ENCODE data around the gene SCGB1C1. TPM values are rescaled to one million over a fixed set of nuclear protein-coding genes. Genes with fewer than 3 reads are reported as not detected.

SCGB1C1 gene
- total RNA-seq, 1 experiment from 2014 or later: not detected

DNA sequence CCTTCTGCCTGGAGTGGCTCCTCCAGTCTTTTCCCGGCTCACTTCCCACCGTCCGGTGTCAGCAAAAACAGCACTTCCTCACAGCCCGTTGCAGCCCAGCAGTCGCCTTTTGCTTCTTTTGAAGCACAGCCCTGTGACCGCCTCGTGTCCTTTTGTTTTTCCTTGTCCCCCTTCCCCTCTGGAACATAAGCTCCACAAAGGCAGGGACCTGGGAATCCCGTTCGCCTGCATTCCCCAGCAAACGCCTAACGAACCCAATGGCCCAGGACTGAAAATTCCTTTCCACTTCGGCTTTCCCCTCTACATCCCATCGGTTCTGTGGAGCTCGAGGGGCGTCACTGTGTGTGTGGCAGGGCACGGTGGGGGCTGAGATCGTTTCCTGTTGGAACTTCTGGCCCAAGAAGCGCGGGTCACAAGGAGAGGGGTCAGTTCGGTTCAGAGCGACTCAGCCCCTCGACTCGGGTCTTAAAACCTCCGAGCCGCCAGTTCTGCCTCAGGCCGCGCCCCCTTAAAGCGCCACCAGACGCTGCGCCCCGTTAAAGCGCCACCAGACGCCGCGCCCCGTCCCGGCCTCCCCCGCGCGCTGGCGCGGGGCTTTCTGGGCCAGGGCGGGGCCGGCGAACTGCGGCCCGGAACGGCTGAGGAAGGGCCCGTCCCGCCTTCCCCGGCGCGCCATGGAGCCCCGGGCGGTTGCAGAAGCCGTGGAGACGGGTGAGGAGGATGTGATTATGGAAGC, 15.5 kb downstream of the SCGB1C1 start:
- Mint-ChIP-seq H3K27me3 (ENCODE audit: insufficient read depth, unreplicated experiment) (no peaks in the 10 kb centered on the region), H3K9me3 (ENCODE audit: unreplicated experiment) (no peaks in the 10 kb centered on the region), H3K4me3 (ENCODE audit: unreplicated experiment) (peak overlapping the region; percentile 92), H3K4me1 (ENCODE audit: low read depth, unreplicated experiment) (peaks cover 11% of the 10 kb centered on the region), H3K36me3 (ENCODE audit: insufficient read depth, unreplicated experiment) (peaks cover 67% of the 10 kb centered on the region), H3K27ac (ENCODE audit: unreplicated experiment) (peak overlapping the region; percentile 99)
- no peak for TF ChIP-seq CTCF (IDR thresholded peaks at IDR 0.05; ENCODE audit: insufficient read depth in 1 of 2, low read depth in 1 of 2, low read length in 1 of 2, severe bottlenecking in 1 of 2, unreplicated experiment in 1 of 2)
- H3K27me3 ChIP-seq (replicated peaks; ENCODE audit: control insufficient read depth, insufficient read depth, low read length): no peaks in the 10 kb centered on the region
- ChIA-PET POLR2A (interaction anchor here (1.7 kb wide), 1 partner anchor 148 kb away, joined by 8 read pairs; no protein-coding TSS in a partner anchor), CTCF (interaction anchor here (1.2 to 1.9 kb wide), 2 partner anchors 42 to 241 kb away, joined by 6 to 20 read pairs; partner anchors contain the start of gene PTDSS2)
- intact Hi-C loops (cut with micrococcal nuclease; ENCODE audit: unreplicated experiment): loop anchor here (2.0 to 5.0 kb wide), 2 partner anchors 28 to 239 kb away; partner anchors contain the start of genes PSMD13 and SIRT3
- H3K9me3 ChIP-seq: no peaks in the 10 kb centered on the region
- peaks cover 9% of the 10 kb centered on the region for H3K36me3 ChIP-seq (ENCODE audit: control insufficient read depth, insufficient read depth, low read length)
- H3K4me1 ChIP-seq: peaks cover 20% of the 10 kb centered on the region
- peak; percentile 77 to 88 for DNase-seq
- TSS peak; percentile 25 for BruUV-seq (replicated peaks)
- H3K4me3 ChIP-seq (ENCODE audit: low read depth, low read length): peak overlapping the region; percentile 73

DNA sequence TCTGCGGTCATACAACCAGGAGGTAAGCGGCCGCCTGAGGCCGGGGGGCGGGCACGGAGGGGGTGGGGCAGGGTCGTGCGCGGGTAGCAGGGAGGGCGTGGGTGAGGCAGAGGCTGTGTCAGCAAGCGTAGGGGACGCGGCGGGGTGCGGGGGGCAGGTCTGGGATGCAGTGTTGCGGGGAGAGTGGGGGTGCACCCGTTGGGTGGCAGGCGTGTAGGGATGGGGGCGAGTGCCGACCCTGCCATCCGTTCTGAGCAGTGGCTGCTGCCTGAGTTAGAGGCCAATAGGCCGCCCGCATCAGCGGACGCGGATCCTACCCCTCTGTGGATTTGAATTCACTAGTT, 16.0 kb downstream of the SCGB1C1 start:
- Mint-ChIP-seq H3K4me1 (ENCODE audit: low read depth, unreplicated experiment) (peaks cover 13% of the 10 kb centered on the region), H3K27me3 (ENCODE audit: insufficient read depth, unreplicated experiment) (no peaks in the 10 kb centered on the region), H3K4me3 (ENCODE audit: unreplicated experiment) (peak overlapping the region; percentile 92), H3K27ac (ENCODE audit: unreplicated experiment) (peak overlapping the region; percentile 99), H3K36me3 (ENCODE audit: insufficient read depth, unreplicated experiment) (peaks cover 67% of the 10 kb centered on the region), H3K9me3 (ENCODE audit: unreplicated experiment) (no peaks in the 10 kb centered on the region)
- H3K9me3 ChIP-seq: no peaks in the 10 kb centered on the region
- POLR2A ChIA-PET: no interaction called here
- peak overlapping the region; percentile 73 for H3K4me3 ChIP-seq (ENCODE audit: low read depth, low read length)
- DNase-seq: no peak
- H3K4me1 ChIP-seq: peaks cover 20% of the 10 kb centered on the region
- CTCF ChIA-PET: interaction anchor here (0.8 kb wide), 1 partner anchor 137 kb away, joined by 3 read pairs; no protein-coding TSS in a partner anchor
- TF ChIP-seq CTCF (IDR thresholded peaks at IDR 0.05; ENCODE audit: insufficient read depth in 1 of 2, low read depth in 1 of 2, low read length in 1 of 2, severe bottlenecking in 1 of 2, unreplicated experiment in 1 of 2): no peak
- peaks cover 9% of the 10 kb centered on the region for H3K36me3 ChIP-seq (ENCODE audit: control insufficient read depth, insufficient read depth, low read length)
- BruUV-seq (replicated peaks): no TSS peak
- intact Hi-C loops (cut with micrococcal nuclease; ENCODE audit: unreplicated experiment): loop anchor here (2.0 to 5.0 kb wide), 2 partner anchors 28 to 238 kb away; partner anchors contain the start of genes PSMD13 and SIRT3
- no peaks in the 10 kb centered on the region for H3K27me3 ChIP-seq (replicated peaks; ENCODE audit: control insufficient read depth, insufficient read depth, low read length)

DNA sequence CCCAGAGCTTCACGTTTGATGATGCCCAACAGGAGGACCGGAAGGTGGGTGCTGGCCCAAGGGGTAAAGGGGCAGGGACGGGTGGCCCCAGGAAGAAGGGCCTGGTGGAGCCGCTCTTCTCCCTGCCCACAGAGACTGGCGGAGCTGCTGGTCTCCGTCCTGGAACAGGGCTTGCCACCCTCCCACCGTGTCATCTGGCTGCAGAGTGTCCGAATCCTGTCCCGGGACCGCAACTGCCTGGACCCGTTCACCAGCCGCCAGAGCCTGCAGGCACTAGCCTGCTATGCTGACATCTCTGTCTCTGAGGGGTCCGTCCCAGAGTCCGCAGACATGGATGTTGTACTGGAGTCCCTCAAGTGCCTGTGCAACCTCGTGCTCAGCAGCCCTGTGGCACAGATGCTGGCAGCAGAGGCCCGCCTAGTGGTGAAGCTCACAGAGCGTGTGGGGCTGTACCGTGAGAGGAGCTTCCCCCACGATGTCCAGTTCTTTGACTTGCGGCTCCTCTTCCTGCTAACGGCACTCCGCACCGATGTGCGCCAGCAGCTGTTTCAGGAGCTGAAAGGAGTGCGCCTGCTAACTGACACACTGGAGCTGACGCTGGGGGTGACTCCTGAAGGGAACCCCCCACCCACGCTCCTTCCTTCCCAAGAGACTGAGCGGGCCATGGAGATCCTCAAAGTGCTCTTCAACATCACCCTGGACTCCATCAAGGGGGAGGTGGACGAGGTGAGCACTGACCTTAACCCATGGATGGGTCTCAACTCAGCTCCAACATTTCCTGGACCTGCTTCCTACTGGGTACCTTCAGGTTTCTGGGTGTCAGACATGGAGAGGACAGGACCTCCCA, 16.6 kb downstream of the SCGB1C1 start:
- Histone ChIP-seq H3K36me3 (ENCODE audit: control insufficient read depth, insufficient read depth, low read length) (peaks cover 11% of the 10 kb centered on the region), H3K4me1 (peaks cover 22% of the 10 kb centered on the region), H3K9me3 (no peaks in the 10 kb centered on the region), H3K27me3 (replicated peaks; ENCODE audit: control insufficient read depth, insufficient read depth, low read length) (no peaks in the 10 kb centered on the region), H3K4me3 (ENCODE audit: low read depth, low read length) (peak overlapping the region; percentile 73)
- no peak for TF ChIP-seq CTCF (IDR thresholded peaks at IDR 0.05; ENCODE audit: insufficient read depth in 1 of 2, low read depth in 1 of 2, low read length in 1 of 2, severe bottlenecking in 1 of 2, unreplicated experiment in 1 of 2)
- Mint-ChIP-seq H3K4me3 (ENCODE audit: unreplicated experiment) (peak overlapping the region; percentile 92), H3K9me3 (ENCODE audit: unreplicated experiment) (no peaks in the 10 kb centered on the region), H3K36me3 (ENCODE audit: insufficient read depth, unreplicated experiment) (peaks cover 69% of the 10 kb centered on the region), H3K27me3 (ENCODE audit: insufficient read depth, unreplicated experiment) (no peaks in the 10 kb centered on the region), H3K27ac (ENCODE audit: unreplicated experiment) (peak overlapping the region; percentile 99), H3K4me1 (ENCODE audit: low read depth, unreplicated experiment) (peaks cover 13% of the 10 kb centered on the region)
- ChIA-PET CTCF (interaction anchor here (0.8 kb wide), 1 partner anchor 136 kb away, joined by 3 read pairs; no protein-coding TSS in a partner anchor), POLR2A (no interaction called here)
- no peak for DNase-seq
- no TSS peak for BruUV-seq (replicated peaks)
- intact Hi-C loops (cut with micrococcal nuclease; ENCODE audit: unreplicated experiment): loop anchor here (2.0 to 5.0 kb wide), 2 partner anchors 27 to 238 kb away; partner anchors contain the start of genes PSMD13 and SIRT3
